ENCODE measurements around the gene SHISAL2A. TPM values are rescaled to one million over a fixed set of nuclear protein-coding genes. Genes with fewer than 3 reads are reported as not detected.
A peak's percentile ranks its signal among the peaks of the same experiment; 100 is the strongest.

SHISAL2A gene
- polyA plus RNA-seq, 3 donors: 0.03 to 0.28 TPM; not detected in 1

GRCh38 chr1:52621950-52622349, 11.0 kb upstream of the SHISAL2A start:
- no peaks in the 10 kb centered on the region for H3K79me2 ChIP-seq (ENCODE audit: insufficient read depth, low read length)
- 100% methylated on average over 1 of the region's 2 CpGs for WGBS (ENCODE audit: insufficient coverage)
- H3K36me3 Mint-ChIP-seq: no peaks in the 10 kb centered on the region

DNA sequence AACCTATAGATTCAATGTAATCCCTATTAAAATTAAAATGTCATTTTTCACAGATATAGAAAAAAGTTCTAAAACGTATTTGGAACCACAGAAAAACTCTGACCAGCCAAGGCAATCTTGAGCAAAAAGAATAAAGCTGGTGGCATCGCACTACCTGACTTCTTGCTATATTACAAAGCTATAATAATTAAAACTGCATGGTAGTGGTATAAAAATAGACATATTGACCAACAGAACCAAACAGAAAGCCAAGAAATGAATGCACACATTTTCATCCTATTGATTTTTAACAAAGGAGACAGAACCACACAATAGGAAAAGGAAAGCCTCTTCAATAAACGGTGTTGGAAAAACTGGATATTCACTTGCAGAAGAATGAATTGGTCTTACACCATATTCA, 9.2 kb upstream of the SHISAL2A start:
- no peak overlapping the region for H3K4me3 Mint-ChIP-seq
- TF ChIP-seq CTCF (IDR thresholded peaks at IDR 0.05): no peak
- WGBS (ENCODE audit: insufficient coverage): no CpG with 5 or more reads among the region's 3 CpGs

More at GRCh38 chr1:52621950-52622349, 11.0 kb upstream of the SHISAL2A start:
- DNase-seq: no peak
- Histone ChIP-seq H3K4me1 (ENCODE audit: control insufficient read depth in 1 of 2, insufficient read depth in 2 of 2, low read length in 2 of 2) (peaks cover under 1 to 5% of the 10 kb centered on the region in 2 donors), H3K4me2 (replicated peaks; ENCODE audit: extremely low read depth, low read length, poor library complexity, severe bottlenecking) (no peak overlapping the region), H2AFZ (ENCODE audit: insufficient read depth, low read depth, low read length, poor library complexity, severe bottlenecking) (no peak overlapping the region), H4K20me1 (ENCODE audit: insufficient read depth, low read length) (no peaks in the 10 kb centered on the region), H3K27ac (ENCODE audit: low read depth in 1 of 2, low read length in 2 of 2) (no peak overlapping the region), H3K27me3 (ENCODE audit: control insufficient read depth in 2 of 2, insufficient read depth in 2 of 2, low read length in 2 of 2) (no peaks in the 10 kb centered on the region), H3K4me3 (replicated peaks in 1 of 3; ENCODE audit: low read depth in 2 of 3, low read length in 3 of 3) (no peak overlapping the region), H3K36me3 (replicated peaks in 1 of 2; ENCODE audit: control insufficient read depth in 1 of 2, insufficient read depth in 2 of 2, low read length in 2 of 2) (no peaks in the 10 kb centered on the region), H3K9me3 (replicated peaks in 1 of 2; ENCODE audit: control insufficient read depth in 1 of 2, insufficient read depth in 1 of 2, low read length in 2 of 2) (peaks cover 0 to 17% of the 10 kb centered on the region in 2 donors), H3K9ac (ENCODE audit: insufficient read depth, low read length, poor library complexity, severe bottlenecking) (no peak overlapping the region)
- Mint-ChIP-seq H3K27me3 (ENCODE audit: low read depth in 3 of 3) (peaks cover 0 to 3% (median 0%) of the 10 kb centered on the region in 3 donors), H3K9me3 (peaks cover 0 to 19% (median 13%) of the 10 kb centered on the region in 7 donors), H3K4me1 (peaks cover 9% of the 10 kb centered on the region), H3K27ac (peak overlapping the region in 1 of 7 donors; percentile 56), H3K4me3 (no peak overlapping the region)
- no peak for TF ChIP-seq CTCF (IDR thresholded peaks at IDR 0.05)
- intact Hi-C loops (cut with micrococcal nuclease): no loop called here

More for the DNA sequence above, 9.2 kb upstream of the SHISAL2A start:
- Histone ChIP-seq H3K9me3 (replicated peaks in 1 of 2; ENCODE audit: control insufficient read depth in 1 of 2, insufficient read depth in 1 of 2, low read length in 2 of 2) (peaks cover 0 to 17% of the 10 kb centered on the region in 2 donors), H4K20me1 (ENCODE audit: insufficient read depth, low read length) (no peaks in the 10 kb centered on the region), H3K27me3 (ENCODE audit: control insufficient read depth in 2 of 2, insufficient read depth in 2 of 2, low read length in 2 of 2) (no peaks in the 10 kb centered on the region), H2AFZ (ENCODE audit: insufficient read depth, low read depth, low read length, poor library complexity, severe bottlenecking) (no peak overlapping the region), H3K4me1 (ENCODE audit: control insufficient read depth in 1 of 2, insufficient read depth in 2 of 2, low read length in 2 of 2) (peaks cover 4 to 13% of the 10 kb centered on the region in 2 donors), H3K4me3 (replicated peaks in 1 of 3; ENCODE audit: low read depth in 2 of 3, low read length in 3 of 3) (no peak overlapping the region), H3K27ac (ENCODE audit: low read depth in 1 of 2, low read length in 2 of 2) (no peak overlapping the region), H3K79me2 (ENCODE audit: insufficient read depth, low read length) (no peaks in the 10 kb centered on the region), H3K9ac (ENCODE audit: insufficient read depth, low read length, poor library complexity, severe bottlenecking) (no peak overlapping the region), H3K36me3 (replicated peaks in 1 of 2; ENCODE audit: control insufficient read depth in 1 of 2, insufficient read depth in 2 of 2, low read length in 2 of 2) (no peaks in the 10 kb centered on the region), H3K4me2 (replicated peaks; ENCODE audit: extremely low read depth, low read length, poor library complexity, severe bottlenecking) (no peak overlapping the region)
- Mint-ChIP-seq H3K4me1 (peaks cover 19% of the 10 kb centered on the region), H3K27me3 (ENCODE audit: low read depth in 3 of 3) (peaks cover 0 to 2% (median 0%) of the 10 kb centered on the region in 3 donors), H3K27ac (no peak overlapping the region), H3K9me3 (peaks cover 0 to 19% (median 13%) of the 10 kb centered on the region in 7 donors), H3K36me3 (no peaks in the 10 kb centered on the region)
- intact Hi-C loops (cut with micrococcal nuclease): no loop called here
- DNase-seq: no peak

All from CD14-positive monocyte (primary cell).